Left forelimb (tissue), 1 donor: ENCODE data around the gene STAC.

Experiments
- DNase-seq: peaks from one replicate; pipeline ENCODE4 v3.0.0-alpha.2; 2018; ENCODE audit warnings: low spot score

Gene STAC, protein sequence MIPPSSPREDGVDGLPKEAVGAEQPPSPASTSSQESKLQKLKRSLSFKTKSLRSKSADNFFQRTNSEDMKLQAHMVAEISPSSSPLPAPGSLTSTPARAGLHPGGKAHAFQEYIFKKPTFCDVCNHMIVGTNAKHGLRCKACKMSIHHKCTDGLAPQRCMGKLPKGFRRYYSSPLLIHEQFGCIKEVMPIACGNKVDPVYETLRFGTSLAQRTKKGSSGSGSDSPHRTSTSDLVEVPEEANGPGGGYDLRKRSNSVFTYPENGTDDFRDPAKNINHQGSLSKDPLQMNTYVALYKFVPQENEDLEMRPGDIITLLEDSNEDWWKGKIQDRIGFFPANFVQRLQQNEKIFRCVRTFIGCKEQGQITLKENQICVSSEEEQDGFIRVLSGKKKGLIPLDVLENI

DNA sequence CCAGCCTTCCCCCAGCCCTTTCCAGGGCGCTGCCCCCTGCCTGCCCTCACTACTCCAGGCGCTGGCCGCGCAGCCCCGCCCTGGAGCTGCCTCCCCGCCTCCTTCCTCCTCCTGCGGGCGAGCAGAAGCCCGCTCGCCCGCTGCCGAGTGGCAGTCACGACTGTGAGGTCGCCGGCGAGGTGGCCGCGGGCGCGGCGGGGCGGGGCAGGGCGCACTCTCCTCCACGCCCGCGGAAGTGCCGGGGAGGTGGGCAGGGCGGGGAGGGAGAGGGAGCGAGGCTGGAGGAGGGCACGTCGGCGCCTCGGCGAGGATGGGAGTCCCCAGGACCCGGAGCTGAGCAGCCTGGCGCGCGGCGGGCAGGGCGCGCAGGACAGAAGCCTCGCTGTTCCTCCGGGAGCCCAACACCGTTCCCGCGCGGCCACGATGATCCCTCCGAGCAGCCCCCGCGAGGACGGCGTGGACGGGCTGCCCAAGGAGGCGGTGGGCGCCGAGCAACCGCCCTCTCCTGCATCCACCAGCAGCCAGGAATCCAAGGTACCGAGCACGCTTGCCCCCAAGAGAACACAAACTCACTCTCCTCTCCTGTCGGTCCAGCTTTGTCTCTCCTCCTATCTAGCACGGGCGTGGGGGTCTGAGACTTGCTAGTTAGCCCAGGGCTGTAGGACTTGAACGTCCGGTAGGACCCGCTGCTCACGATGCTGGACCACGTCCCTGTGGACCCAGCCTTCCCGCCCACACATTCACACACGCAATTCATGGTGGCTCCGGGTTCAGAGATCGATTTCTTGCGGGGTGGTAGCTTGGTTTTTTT is at the start of gene STAC:
TSS of gene STAC (plus strand) at position 284 of the 811 bp plus-strand sequence. CDS start at position 424, 140 bp downstream.
- DNase-seq = peak; percentile 65

DNA sequence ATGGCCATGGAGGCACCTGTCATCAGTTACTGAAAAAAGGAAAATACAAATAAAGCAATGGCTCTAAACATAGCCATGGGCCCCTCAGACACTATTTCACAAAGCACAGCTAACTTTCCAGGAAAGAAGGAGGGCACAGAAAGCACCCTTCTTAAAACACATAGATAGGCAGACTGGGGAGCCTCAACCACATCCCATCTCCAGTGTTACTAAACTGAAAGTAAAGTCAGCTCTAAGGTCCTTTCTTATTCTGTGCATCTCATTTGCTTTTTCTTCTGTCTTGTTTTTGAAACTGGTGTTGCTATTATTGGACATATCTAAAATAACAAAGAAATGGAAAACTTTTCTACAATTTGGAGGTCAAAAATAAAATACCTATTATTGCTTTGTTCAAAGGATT is 48.2 kb upstream of the STAC start:
- DNase-seq = no peak

DNA sequence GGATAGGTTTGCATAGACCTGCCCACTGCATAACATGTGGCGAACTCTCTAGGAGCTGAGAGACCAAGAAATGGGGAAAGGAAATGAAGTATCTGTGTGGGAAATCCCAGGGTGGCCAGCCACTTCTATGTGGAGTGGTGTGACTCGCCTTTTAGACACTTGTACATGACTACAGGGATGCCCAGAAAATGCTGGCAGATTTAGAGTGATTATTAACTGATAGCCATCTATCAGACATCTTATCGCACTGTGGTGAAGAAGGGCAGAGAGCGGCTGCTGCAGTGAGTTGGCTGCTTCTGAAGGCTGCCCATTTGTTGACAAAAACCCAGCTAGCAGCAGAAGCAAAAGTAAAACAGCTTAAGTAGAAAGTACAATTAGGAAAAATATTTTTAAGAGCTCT is 18.1 kb upstream of the STAC start:
- DNase-seq = no peak

DNA sequence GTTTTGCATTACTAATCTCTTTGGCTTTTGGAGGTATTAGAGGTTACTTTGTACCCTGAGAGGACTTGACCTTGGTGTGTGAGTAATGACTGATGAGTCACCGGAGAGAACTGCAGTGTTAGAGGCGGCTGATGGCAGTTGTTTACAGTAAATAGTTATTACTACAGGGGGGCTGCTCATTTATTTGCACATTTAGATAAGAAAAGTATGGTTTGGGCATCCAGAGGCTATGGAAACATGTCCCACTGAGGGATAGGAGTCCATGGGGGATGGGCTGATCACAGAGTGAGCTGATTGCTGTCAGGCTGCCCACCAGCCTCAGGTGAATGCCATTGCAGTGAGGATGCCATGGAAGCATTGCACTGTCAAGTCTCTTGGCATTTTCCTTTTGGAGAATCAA is 17.3 kb upstream of the STAC start:
- DNase-seq = no peak

DNA sequence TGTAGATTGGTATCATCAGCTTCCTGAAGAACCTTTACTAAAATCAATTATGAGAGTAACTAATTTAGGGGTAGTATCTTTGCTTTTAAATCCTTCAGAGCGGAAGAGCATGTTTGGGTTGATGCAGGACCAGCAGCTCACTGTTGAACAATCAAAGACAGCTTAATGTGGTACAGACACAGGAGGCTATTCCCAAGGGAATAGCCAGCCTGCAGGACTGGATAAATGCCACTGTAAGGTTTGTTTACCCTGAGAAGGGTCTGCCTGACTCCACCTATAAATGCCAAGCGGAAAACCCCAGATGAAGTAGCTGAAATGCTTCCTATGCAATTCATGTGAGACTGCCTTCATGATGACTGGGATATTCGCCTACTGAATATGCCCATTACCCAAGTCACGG is 16.0 kb upstream of the STAC start:
- no peak for DNase-seq

DNA sequence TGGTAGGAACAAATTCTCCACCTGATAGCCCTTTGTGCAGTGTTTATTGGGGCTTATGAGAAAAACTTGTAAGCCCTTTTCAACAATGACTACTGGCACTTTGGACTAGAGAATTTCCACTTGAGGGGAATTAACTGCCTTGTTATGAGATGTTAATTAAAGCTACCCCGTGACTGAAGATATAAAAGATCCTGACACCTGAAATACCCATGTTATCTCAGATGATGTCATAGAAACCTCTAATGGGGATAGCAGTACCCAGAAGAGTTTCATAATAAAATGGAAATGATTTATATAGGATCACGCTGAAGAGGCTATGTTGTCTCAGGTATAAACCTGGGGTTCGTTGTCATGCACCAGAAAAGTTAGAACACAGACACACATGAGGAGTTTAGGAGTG is 14.5 kb upstream of the STAC start:
- no peak for DNase-seq

DNA sequence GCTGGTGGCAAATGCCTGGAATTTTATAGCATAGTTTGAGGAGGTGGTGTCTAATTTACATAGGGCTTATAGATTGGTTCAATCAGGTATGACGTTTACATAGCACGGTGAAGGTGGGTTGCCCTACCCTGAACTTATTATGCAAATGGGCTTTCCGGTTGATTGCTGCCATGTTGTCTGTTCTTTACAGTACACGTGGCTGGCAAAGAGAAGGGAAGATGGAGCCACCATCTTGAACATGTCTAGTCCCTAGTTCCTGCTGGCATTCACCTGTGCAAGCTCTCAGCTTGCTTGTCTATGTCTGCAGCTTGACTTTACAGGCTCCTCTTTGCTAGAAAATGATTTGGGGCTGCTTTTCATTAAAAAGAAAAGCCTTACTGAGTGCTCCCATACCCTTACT is 14.0 kb upstream of the STAC start:
- no peak for DNase-seq

DNA sequence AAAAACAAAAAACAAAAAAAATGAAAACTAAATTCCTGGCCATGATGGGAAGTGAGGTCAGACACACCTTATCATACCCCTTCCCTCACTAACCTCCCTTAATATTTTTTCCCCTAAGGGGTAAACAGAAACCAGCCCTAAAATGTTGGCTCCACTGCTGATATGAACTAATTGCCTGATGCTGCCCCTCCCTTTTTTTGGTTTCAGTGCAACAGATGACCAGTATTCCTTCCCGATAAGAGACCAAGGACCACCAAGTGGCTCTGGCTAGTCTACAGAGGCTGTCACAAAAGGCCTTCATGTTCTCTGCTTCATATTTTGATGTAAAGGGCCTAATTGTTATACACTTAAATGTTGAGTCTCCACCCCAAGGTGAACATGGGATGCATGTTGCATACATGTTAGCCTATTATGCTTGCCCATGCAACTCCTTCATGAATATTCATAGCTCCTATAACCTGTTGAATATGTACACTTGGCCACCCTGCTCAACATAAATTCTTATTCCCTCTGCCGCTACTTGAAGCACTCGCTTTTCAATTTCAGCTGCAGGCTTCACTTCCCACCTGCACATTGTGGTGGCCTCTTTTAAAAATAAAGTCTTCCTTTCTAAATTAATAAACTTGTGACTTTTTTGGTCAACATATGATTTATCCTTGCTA is 12.3 kb upstream of the STAC start:
- no peak for DNase-seq

DNA sequence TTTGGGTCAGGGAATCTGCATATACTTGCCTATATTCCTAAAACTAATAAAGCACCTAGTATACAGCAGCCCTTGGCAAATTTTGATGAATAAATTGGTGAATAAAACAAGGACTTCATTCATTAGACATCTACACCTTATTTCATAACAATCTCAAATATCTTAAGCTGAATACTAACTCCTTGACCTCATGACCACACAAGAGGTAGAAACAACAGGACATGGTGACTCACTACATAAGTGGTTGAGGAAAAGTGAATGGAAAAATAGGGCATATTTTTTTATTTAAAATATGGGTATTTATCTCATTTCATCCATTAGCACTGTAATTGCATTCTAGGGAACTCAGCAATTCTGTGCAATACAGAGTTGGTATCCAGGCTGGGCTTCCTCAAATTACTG is 7.8 kb upstream of the STAC start:
- no peak for DNase-seq

DNA sequence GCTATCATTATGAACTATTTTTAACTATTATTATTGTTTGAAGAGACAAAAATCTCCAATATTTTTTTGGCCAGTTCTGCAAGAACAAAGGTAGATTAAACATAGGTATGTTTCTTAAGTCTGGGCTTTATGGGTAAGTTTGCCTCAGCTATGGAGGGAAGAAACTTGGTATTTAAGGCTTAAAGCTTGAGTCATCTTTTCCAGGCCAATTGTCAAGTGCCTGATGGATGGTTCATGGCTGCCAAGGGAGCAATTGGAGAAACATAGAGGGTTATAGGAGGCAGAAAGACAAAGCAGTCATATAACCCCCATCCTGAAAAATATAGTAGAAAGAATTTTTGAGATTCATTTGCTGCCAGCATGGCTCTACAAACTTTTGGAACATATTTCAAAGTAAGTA is 7.2 kb upstream of the STAC start:
- no peak for DNase-seq

DNA sequence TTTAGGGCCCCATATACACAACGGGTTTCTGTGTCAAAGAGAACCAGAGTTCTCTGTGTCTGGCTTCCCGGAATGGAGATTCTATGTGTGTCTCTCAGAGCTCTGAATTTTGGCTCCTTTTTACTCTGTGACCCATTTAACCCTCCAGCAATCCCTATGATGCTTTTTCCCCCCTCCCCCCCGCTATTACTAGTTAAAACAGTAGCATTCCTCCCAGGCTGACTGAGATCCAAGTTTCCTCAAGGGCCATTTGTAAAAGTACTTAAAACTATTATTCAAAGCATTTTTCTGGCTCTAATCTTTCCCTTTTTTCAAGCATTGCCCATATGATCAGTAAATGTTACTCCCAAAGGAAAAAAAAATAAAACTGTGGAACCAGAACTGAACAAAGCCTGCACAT is 6.6 kb upstream of the STAC start:
- DNase-seq = no peak

DNA sequence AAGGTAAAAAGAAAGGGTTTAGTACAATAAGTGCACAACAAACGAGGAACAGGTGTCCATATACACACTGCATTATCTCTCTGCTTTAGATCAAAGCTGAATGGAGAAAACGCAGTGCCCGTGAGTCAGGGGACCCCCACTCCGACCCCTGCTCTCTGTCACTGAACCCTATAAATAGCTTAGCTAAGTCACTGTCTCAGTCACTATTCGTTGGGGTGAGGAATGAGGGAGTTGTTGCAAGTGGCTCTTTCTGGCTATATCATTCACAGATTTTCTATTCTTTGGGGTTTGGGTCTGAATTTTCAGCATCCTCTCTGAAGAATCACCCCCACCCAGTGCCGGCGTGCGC is 458 bp upstream of the STAC start:
- DNase-seq = no peak

DNA sequence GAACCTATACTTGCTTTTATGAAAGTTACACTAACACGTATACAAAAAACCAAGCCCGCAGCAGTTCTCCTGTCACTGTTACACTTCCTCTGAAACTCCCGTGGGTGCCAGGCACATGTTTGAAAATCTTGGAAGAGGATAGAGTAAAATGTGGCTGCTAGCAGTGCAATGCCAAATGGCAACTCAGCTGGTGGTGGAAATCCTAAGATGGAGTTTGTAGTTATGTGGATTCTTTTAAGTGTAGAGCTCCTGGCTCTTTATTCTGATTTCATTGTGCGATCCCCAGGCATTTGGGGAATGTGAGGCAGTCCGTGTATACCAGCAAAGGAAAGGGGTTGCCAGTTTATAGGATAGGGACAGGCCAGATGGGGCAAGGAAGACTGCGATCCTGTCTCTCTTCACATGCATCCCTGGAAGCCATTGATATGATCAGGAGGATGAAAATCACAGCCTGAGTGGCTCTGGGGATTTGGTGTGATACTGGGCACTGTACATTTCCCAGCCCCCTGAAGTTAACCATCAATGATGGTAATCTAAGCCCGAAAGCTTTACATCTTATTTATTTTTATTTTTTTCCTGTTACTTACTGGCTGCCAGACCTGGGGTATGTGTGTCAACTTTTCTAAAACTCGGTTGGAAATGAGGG is 1.1 kb downstream of the STAC start:
- DNase-seq = no peak

DNA sequence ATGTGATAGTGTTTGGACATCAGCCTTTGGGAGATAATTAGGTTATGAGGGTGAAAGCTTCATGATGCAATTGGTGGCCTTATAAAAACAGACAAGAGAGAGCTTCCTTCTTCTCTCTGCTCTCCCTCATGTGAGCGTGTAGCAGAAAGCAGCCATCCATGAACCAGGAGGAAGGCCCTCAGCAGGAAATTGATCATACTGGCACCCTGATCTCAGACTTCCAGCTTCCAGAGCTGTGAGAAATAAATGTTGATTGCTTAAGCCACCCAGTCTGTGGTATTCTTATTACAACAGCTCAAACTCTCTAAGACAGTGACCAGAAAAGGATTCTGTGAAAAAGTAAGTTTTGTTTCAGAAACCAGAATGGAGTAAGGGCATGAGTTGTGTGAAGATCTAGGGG is 13.3 kb downstream of the STAC start:
- no peak for DNase-seq

DNA sequence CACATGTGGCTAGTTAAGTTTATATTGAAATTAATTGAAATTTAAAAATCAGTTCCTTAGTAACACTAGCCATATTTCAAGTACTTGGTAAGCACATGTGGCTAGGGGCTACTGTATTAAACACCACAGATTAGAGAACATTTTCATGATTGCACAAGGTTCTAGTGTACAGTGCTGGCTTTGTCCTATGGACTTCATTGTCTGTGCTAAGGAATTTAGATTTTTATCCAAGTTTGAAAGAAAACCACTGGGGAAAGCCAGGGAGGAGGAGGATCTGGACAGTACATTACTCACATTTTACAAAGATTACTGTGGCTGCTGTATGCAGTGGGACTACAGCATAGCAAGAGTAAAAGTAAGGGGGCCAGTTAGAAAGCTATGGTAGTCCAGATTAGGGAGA is 13.9 kb downstream of the STAC start:
- no peak for DNase-seq

DNA sequence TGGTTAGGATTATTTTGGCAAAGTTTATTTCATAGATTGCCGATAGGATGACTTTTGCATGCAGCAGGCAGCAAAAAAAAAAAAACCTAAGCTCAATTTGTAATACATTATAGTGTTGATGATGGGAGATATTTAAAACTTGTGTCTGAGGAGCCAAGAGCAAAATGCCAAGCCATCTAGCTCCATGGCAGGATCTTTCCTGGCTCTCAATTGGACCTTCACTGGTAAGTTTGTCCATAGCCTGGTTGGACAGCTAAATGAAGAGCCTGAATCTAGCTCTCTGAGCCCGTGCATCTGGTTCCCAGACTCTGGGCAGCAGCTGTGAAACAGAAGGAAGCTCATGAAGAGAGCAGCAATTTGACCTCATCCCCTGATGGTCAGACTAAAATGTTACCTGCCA is 17.5 kb downstream of the STAC start:
- DNase-seq = no peak

DNA sequence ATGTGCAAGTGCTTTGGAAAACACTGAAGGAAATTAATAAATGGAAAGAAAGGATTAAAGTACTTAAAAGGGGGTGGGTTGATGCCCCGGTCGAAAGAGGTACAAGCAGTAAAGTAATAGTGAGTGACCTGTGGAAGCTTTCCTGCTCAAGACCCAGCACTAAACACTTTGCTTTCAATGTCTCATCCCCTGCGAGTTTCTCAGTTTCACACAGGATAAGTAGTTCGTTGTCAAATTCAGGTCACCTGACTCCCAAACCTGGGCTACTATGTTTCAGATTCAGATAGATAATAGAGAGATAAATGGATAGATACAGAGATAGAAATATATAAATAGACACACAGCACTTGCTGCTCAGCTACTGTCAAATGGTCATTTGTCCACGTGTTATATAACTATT is 19.6 kb downstream of the STAC start:
- no peak for DNase-seq

DNA sequence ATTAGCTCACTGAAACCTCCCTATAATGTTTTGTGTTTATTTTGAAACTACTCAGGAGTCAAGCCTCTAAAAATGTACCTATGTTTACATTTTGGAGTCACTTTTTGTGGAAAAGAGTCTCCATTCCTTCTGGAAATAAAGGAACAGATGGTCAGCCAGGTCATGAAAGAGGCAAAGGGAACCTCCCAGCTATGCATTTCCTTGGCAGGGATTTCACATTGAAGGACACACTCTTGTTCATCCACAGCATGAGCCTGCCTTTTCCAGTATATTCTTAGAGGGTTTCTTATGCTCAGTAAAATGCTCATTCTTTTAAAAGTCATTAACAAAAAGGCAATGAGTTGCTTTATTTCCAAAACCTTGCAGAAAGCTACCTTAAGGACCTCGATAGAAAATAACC is 20.8 kb downstream of the STAC start:
- DNase-seq = no peak

DNA sequence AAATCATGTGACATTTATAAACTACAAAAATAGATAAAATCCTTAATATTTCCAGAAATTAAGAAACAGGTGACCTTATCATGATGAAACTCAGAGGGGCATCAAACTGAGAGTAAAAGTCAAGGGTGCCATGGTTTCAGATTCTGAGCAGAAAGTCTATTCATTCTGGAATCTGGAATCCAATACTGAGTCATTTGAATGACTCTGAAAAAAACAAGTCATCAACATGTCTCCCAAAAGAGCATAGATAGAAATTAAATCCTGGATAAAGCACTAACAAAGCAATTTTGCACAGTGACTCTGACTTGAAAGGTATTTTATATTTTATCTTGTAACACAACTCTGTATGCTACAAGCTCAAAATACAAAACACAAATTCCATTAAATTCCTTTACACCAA is 23.4 kb downstream of the STAC start:
- DNase-seq = no peak

DNA sequence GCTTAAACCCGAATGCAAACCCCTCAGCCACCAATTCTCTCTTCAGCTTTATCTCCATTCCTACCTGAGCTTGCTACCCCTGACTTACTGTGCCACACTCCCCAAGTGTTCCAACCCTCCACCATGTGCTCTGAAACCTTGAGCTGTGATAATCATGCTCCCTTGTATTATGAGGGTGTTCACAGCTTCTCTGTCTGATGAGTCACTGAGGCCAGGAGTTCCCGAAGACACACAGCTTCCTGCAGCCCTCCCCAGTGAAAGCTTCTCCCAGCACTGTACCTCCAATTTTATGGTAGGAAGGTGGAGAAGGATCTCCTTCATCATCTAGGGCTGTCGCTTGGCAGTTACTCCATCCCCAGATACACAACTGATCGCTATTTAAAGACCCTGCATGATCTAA is 24.9 kb downstream of the STAC start:
- DNase-seq = no peak

DNA sequence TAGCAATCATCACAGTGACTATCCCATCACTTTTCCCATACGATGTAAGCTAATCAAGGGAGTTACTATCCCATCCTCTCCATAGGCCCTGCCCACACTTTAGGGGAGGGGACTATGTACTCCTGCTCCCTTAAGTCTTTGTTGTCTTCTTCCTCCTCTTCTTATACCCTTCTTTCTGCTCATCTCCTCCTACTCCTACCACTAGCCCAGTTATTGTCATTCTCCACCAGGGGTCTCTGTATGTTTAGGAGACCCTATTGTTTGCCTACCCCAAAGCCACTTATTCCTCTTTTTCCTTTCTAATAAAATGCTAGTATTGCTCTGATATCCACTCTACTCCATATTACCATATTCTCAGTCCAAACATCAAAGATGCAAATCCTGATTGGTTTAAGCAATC is 27.8 kb downstream of the STAC start:
- no peak for DNase-seq

DNA sequence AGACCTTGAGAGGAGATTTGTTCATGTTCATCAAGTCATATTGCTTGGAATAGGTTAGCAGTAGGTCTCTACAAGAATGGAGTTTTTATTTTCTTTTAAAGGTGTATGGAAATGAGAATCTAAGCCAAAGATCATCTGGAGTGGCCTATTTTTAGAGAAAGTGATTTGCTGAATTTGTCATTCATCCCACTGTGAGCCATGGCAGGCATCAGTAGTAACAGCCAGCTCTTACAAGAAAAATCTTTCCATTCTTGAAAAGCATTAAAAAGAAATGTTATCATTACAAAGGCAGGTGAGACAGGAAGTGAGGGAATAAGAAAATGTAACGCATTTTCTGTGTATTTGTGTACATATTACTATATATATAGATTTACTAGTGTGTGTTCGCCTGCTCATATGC is 29.6 kb downstream of the STAC start:
- no peak for DNase-seq

DNA sequence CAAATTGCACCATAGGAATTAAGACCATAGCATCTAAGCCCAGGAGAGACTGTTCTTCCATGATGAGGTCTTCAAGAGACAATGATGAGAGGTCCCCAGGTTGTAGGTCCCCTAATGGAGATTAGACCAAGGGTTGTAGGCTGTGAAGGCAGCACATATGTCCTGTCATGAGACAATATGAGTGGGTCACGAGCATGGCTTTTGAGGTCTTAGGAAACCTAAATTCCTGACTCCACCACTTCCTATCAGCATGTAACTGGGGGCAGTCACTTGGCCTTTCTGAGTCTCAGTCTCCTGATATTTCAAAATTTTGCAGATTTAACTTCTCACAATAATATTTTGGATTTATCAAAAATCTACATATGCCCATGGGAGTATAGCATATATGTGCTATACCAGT is 31.3 kb downstream of the STAC start:
- no peak for DNase-seq
